ENCODE data around the gene NBAS.

NBAS gene

DNA sequence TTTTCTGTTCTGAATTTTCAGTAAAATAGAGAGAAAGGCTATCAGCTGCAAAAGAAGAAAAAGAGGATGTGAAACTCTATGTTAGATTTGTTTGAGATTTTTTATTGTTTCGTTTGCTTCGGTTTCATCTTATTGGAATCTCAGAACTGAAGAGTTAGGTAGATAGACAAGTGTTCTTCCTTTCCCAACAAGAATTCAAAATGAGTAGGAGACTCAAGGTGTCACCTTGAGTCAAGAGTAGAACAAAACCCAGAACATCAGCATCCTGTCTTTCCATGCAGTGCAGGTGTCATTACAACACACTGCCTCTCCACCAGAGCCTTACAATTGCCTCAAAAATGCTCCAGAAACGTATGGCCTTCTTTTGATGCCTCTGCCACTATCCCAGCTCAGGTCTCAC, 21.1 kb downstream of the NBAS start:
- no peaks in the 10 kb centered on the region for H3K27me3 ChIP-seq (ENCODE audit: insufficient read depth, low read length)

DNA sequence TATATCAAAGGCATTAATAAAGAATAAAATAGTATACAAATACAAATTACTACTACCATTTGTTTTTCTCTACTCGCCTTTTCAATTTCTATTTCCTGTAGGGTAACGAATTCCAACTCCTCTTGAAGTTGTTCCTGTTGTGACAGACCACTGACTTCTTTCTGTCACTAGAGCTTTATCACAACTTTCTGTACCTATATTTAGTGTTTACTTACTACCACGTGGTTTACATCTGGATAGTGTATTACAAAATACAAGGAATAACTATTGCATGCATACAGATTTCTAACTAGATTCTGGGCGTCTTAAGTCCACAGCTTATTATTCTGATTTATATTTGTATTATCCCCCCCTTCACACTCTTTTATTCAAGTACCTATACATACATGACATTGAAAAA, 22.3 kb downstream of the NBAS start:
- no peak overlapping the region for H3K9ac ChIP-seq (ENCODE audit: low read length)
- H3F3A ChIP-seq (ENCODE audit: insufficient read depth, low read length), result no peaks in the 10 kb centered on the region
- H3K4me2 ChIP-seq (ENCODE audit: low read length), result no peak overlapping the region
- TF ChIP-seq, protein P1, sequence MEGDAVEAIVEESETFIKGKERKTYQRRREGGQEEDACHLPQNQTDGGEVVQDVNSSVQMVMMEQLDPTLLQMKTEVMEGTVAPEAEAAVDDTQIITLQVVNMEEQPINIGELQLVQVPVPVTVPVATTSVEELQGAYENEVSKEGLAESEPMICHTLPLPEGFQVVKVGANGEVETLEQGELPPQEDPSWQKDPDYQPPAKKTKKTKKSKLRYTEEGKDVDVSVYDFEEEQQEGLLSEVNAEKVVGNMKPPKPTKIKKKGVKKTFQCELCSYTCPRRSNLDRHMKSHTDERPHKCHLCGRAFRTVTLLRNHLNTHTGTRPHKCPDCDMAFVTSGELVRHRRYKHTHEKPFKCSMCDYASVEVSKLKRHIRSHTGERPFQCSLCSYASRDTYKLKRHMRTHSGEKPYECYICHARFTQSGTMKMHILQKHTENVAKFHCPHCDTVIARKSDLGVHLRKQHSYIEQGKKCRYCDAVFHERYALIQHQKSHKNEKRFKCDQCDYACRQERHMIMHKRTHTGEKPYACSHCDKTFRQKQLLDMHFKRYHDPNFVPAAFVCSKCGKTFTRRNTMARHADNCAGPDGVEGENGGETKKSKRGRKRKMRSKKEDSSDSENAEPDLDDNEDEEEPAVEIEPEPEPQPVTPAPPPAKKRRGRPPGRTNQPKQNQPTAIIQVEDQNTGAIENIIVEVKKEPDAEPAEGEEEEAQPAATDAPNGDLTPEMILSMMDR (IDR thresholded peaks at IDR 0.05; ENCODE audit: low read length), result no peak
- no peak for TF ChIP-seq EZH2 (IDR thresholded peaks at IDR 0.05; ENCODE audit: borderline replicate concordance, low read length)
- peaks cover 13% of the 10 kb centered on the region; the same call in 1 of the 2 replicates for H3K36me3 ChIP-seq (ENCODE audit: insufficient read depth, low read length)
- H2AFZ ChIP-seq (ENCODE audit: low read length), result no peak overlapping the region
- H3K9me3 ChIP-seq (ENCODE audit: low read length), result no peaks in the 10 kb centered on the region
- no peaks in the 10 kb centered on the region for H3K79me2 ChIP-seq (ENCODE audit: insufficient read depth, low read length)
- H4K20me1 ChIP-seq (ENCODE audit: insufficient read depth, low read length), result no peaks in the 10 kb centered on the region
- H3K4me3 ChIP-seq (ENCODE audit: low read depth, low read length, poor library complexity, severe bottlenecking), result no peak overlapping the region
- no peaks in the 10 kb centered on the region for H3K9me2 ChIP-seq (ENCODE audit: low read depth, low read length)
- H3K4me1 ChIP-seq (ENCODE audit: insufficient read depth, low read length, severe bottlenecking), result peaks cover 11% of the 10 kb centered on the region
- H3K27me3 ChIP-seq (ENCODE audit: insufficient read depth, low read length), result no peaks in the 10 kb centered on the region
- no peak overlapping the region for H3K27ac ChIP-seq (ENCODE audit: low read depth, low read length, poor library complexity, severe bottlenecking)

More for the DNA sequence above, 21.1 kb downstream of the NBAS start:
- H3K36me3 ChIP-seq (ENCODE audit: insufficient read depth, low read length), result peaks cover 3% of the 10 kb centered on the region; the same call in 1 of the 2 replicates
- no peak overlapping the region for H3K4me3 ChIP-seq (ENCODE audit: low read depth, low read length, poor library complexity, severe bottlenecking)
- peak overlapping the region; percentile 48 for H3K27ac ChIP-seq (ENCODE audit: low read depth, low read length, poor library complexity, severe bottlenecking)
- no peak overlapping the region for H2AFZ ChIP-seq (ENCODE audit: low read length)
- no peaks in the 10 kb centered on the region for H3K9me3 ChIP-seq (ENCODE audit: low read length)
- H3K4me2 ChIP-seq (ENCODE audit: low read length), result peak overlapping the region; percentile 35; the same call in 1 of the 2 replicates
- TF ChIP-seq, protein P1 (IDR thresholded peaks at IDR 0.05; ENCODE audit: low read length), result no peak
- no peak for TF ChIP-seq EZH2 (IDR thresholded peaks at IDR 0.05; ENCODE audit: borderline replicate concordance, low read length)
- no peaks in the 10 kb centered on the region for H4K20me1 ChIP-seq (ENCODE audit: insufficient read depth, low read length)
- H3K9me2 ChIP-seq (ENCODE audit: low read depth, low read length), result no peaks in the 10 kb centered on the region
- H3K4me1 ChIP-seq (ENCODE audit: insufficient read depth, low read length, severe bottlenecking), result peaks cover 11% of the 10 kb centered on the region
- no peaks in the 10 kb centered on the region for H3F3A ChIP-seq (ENCODE audit: insufficient read depth, low read length)
- no peak overlapping the region for H3K9ac ChIP-seq (ENCODE audit: low read length)
- H3K79me2 ChIP-seq (ENCODE audit: insufficient read depth, low read length), result no peaks in the 10 kb centered on the region

DNA sequence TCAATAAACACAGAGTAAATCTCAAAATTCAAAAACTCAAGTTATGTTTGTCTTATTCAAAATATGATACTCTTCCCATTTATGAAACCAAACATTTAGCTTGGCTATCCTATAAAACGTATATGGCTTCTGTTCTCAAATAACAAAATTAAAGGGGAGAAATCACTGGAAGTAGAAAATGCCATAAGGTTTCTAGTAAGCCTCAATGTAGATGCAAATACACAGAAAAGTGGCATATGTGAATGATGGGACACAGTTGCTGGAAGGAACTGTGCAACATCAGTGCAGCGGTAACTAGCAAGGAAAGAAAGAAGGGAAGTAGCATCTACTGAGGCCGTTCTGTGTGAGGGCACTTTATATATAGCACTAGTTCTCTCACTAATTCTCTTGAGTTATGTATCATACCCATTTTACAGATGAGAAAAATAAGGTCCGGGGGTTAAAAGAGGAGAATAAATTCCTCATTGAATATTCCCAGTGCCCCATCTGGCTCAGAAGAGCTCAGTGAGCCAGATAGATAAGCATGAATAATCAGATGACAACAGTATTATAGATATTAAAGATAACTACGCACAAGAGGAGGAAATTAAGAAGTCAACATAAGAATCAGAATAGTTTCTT, 27.2 kb downstream of the NBAS start:
- TF ChIP-seq, protein P1 (IDR thresholded peaks at IDR 0.05; ENCODE audit: low read length), result no peak
- no peak for TF ChIP-seq EZH2 (IDR thresholded peaks at IDR 0.05; ENCODE audit: borderline replicate concordance, low read length)
- no peak overlapping the region for H2AFZ ChIP-seq (ENCODE audit: low read length)

More for the DNA sequence above, 27.2 kb downstream of the NBAS start:
- no peaks in the 10 kb centered on the region for H3K9me2 ChIP-seq (ENCODE audit: low read depth, low read length)
- H3K9me3 ChIP-seq (ENCODE audit: low read length), result no peaks in the 10 kb centered on the region
- no peaks in the 10 kb centered on the region for H4K20me1 ChIP-seq (ENCODE audit: insufficient read depth, low read length)
- H3K4me2 ChIP-seq (ENCODE audit: low read length), result no peak overlapping the region
- H3K36me3 ChIP-seq (ENCODE audit: insufficient read depth, low read length), result peaks cover 24% of the 10 kb centered on the region; the same call in 1 of the 2 replicates
- no peaks in the 10 kb centered on the region for H3K4me1 ChIP-seq (ENCODE audit: insufficient read depth, low read length, severe bottlenecking)
- H3K27ac ChIP-seq (ENCODE audit: low read depth, low read length, poor library complexity, severe bottlenecking), result no peak overlapping the region
- H3K9ac ChIP-seq (ENCODE audit: low read length), result no peak overlapping the region
- no peaks in the 10 kb centered on the region for H3K27me3 ChIP-seq (ENCODE audit: insufficient read depth, low read length)
- no peaks in the 10 kb centered on the region for H3K79me2 ChIP-seq (ENCODE audit: insufficient read depth, low read length)
- no peak overlapping the region for H3K4me3 ChIP-seq (ENCODE audit: low read depth, low read length, poor library complexity, severe bottlenecking)
- no peaks in the 10 kb centered on the region for H3F3A ChIP-seq (ENCODE audit: insufficient read depth, low read length)

Data from OCI-LY1 (cell line).